PC-3 (cell line): ENCODE results near the gene PITRM1. TPM values are rescaled to one million over a fixed set of nuclear protein-coding genes. Genes with fewer than 3 reads are reported as not detected.

Experiments used
- ATAC-seq: fragments of 200-7000 bp; cut with Tn5 transposase; 2 replicates; pipeline ENCODE4 v1.9.1; 2020; ENCODE audit warnings: mild to moderate bottlenecking, moderate library complexity
- BruUV-seq: library from RNA; stranded (reverse); fragments of 400-500 nt; replicated peaks from 2 replicates; lab custom pipeline; 2021; lab: Mats Ljungman, UMichigan
- CTCF ChIA-PET: fragments of 300-600 bp; sonication (Branson Sonifier 250); formaldehyde crosslinking; loops from one replicate; lab custom pipeline; 2022; ENCODE audit warnings: antibody characterized with exemption; lab: Charles Lee
- POLR2A ChIA-PET: fragments of 300-600 bp; sonication (Branson Sonifier 250); formaldehyde crosslinking; loops from one replicate; lab custom pipeline; 2022; ENCODE audit warnings: antibody characterized with exemption; ENCODE audit not compliant: unreplicated experiment; lab: Charles Lee
- DNase-seq: peaks from one replicate; pipeline ENCODE4 v3.0.0-alpha.2; 2015
- H2AFZ ChIP-seq: fragments of 300-600 bp; sonication (generic); 2 replicates; pipeline ENCODE4 v1.6.0; 2016; ENCODE audit warnings: antibody characterized with exemption, low read length
- H3F3A ChIP-seq: fragments of 300-600 bp; sonication (generic); one replicate; pipeline ENCODE4 v1.6.0; 2017; ENCODE audit warnings: antibody characterized with exemption, low read length, control low read depth, mild to moderate bottlenecking; ENCODE audit not compliant: unreplicated experiment
- H3K27ac ChIP-seq: fragments of 300-600 bp; sonication (generic); 2 replicates; pipeline ENCODE4 v1.5.1; 2016; ENCODE audit warnings: mild to moderate bottlenecking, low read length
- H3K27me3 ChIP-seq: fragments of 300-600 bp; sonication (generic); 2 replicates; pipeline ENCODE4 v1.6.1; 2016; ENCODE audit warnings: low read length, mixed read lengths
- H3K36me3 ChIP-seq: fragments of 300-600 bp; sonication (generic); 2 replicates; pipeline ENCODE4 v1.6.1; 2016; ENCODE audit warnings: low read depth, mixed run types, low read length, mixed read lengths
- H3K4me1 ChIP-seq: fragments of 300-600 bp; sonication (generic); 2 replicates; pipeline ENCODE4 v1.5.1; 2016; ENCODE audit warnings: low read length; ENCODE audit not compliant: insufficient read depth
- H3K4me2 ChIP-seq: fragments of 300-600 bp; sonication (generic); 2 replicates; pipeline ENCODE4 v1.6.0; 2016; ENCODE audit warnings: low read length
- H3K4me3 ChIP-seq: fragments of 300-600 bp; sonication (generic); 2 replicates; pipeline ENCODE4 v1.5.1; 2016; ENCODE audit warnings: mild to moderate bottlenecking, low read length, mixed read lengths
- H3K79me2 ChIP-seq: fragments of 300-600 bp; sonication (generic); 2 replicates; pipeline ENCODE4 v1.6.1; 2017; ENCODE audit warnings: low read length, mixed read lengths
- H3K9ac ChIP-seq: fragments of 300-600 bp; sonication (generic); 2 replicates; pipeline ENCODE4 v1.6.0; 2016; ENCODE audit warnings: mild to moderate bottlenecking, low read length
- H3K9me2 ChIP-seq: fragments of 300-600 bp; sonication (generic); replicated peaks from 2 replicates; pipeline ENCODE4 v1.6.1; 2016; ENCODE audit warnings: mixed run types, low read length, mixed read lengths
- H3K9me3 ChIP-seq: fragments of 300-600 bp; sonication (generic); 2 replicates; pipeline ENCODE4 v1.6.1; 2016; ENCODE audit warnings: low read length, mixed read lengths
- H4K20me1 ChIP-seq: fragments of 300-600 bp; sonication (generic); 2 replicates; pipeline ENCODE4 v1.6.1; 2016; ENCODE audit warnings: low read length, mixed read lengths
- EZH2 ChIP-seq: fragments of 300-600 bp; sonication (generic); IDR thresholded peaks from one replicate; pipeline ENCODE4 v1.6.1; 2017; ENCODE audit warnings: antibody characterized with exemption, mild to moderate bottlenecking, low read length; ENCODE audit not compliant: unreplicated experiment
- EZH2phosphoT487 ChIP-seq: fragments of 300-600 bp; sonication (generic); IDR thresholded peaks from 2 replicates; pipeline ENCODE4 v1.6.1; 2018; ENCODE audit warnings: mild to moderate bottlenecking, antibody characterized with exemption, low read length, borderline replicate concordance
- intact Hi-C: fragments of 100-400 bp; cut with micrococcal nuclease; formaldehyde crosslinking; loops from 2 replicates; pipeline ENCODE4 v1.9.0; 2023
- total RNA-seq: library from RNA; depleted of rRNA; stranded (reverse); fragments of >200 nt; gene quantifications from 2 replicates; pipeline ENCODE4 v1.2.3, GENCODE V29; 2014
- TF ChIP-seq, protein P1 (sequence below): fragments of 300-600 bp; sonication (generic); conservative IDR thresholded peaks from 2 replicates; pipeline ENCODE4 v1.5.1; 2017; ENCODE audit warnings: antibody characterized with exemption, low read depth, mild to moderate bottlenecking, low read length

Gene PITRM1
- total RNA-seq, 1 experiment from 2014 or later = 73.2 TPM

DNA sequence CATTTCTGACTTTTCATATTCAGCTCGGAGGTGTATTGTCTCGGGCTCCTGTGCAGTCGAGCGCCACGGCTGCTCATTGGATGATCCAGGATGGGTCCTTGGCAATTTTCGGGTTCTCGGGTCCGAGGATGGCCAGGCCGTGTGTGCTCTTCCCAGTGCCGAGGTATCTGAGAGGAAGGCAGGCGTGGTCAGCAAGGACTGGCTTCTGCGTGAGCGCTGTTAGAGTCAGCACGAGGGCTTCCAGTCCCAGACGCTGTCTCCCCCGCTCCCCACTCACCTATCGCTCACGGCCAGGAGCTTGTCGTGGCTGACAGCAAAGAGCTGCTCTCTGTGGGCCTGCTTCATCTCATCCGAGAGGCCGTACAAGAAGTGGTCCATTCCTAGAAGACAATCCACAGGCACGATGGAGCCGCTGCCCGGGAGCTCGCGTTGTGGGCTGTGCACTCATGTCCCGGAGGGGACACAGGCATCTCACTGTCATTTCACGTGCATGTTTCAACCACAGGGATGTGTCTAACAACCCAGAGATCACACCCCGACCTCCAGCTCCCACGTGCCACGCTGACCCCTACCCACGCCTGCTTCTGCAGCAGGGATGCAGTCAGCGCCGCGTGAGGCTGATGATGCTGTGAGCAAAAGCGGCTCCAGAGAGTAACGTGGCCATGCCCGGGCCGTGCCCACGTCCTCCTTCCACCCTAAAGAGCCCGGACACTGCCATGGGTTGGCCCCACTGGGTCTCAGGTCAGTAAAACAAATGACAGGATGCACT is 34.4 kb downstream of the PITRM1 start:
- no peak for TF ChIP-seq EZH2
- TF ChIP-seq, protein P1, sequence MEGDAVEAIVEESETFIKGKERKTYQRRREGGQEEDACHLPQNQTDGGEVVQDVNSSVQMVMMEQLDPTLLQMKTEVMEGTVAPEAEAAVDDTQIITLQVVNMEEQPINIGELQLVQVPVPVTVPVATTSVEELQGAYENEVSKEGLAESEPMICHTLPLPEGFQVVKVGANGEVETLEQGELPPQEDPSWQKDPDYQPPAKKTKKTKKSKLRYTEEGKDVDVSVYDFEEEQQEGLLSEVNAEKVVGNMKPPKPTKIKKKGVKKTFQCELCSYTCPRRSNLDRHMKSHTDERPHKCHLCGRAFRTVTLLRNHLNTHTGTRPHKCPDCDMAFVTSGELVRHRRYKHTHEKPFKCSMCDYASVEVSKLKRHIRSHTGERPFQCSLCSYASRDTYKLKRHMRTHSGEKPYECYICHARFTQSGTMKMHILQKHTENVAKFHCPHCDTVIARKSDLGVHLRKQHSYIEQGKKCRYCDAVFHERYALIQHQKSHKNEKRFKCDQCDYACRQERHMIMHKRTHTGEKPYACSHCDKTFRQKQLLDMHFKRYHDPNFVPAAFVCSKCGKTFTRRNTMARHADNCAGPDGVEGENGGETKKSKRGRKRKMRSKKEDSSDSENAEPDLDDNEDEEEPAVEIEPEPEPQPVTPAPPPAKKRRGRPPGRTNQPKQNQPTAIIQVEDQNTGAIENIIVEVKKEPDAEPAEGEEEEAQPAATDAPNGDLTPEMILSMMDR = no peak
- Histone ChIP-seq H2AFZ (no peak overlapping the region), H3K4me3 (no peak overlapping the region), H4K20me1 (no peaks in the 10 kb centered on the region), H3K4me2 (no peak overlapping the region), H3K27ac (no peak overlapping the region), H3K9ac (no peak overlapping the region), H3K4me1 (no peaks in the 10 kb centered on the region), H3K27me3 (no peaks in the 10 kb centered on the region), H3K36me3 (peaks cover 28% of the 10 kb centered on the region), H3K9me2 (no peaks in the 10 kb centered on the region), H3K79me2 (no peaks in the 10 kb centered on the region), H3F3A (no peaks in the 10 kb centered on the region), H3K9me3 (no peaks in the 10 kb centered on the region)
- no peak for DNase-seq
- CTCF ChIA-PET = no interaction called here
- POLR2A ChIA-PET = no interaction called here
- intact Hi-C loops = no loop called here
- BruUV-seq = no TSS peak
- no peak for ATAC-seq

DNA sequence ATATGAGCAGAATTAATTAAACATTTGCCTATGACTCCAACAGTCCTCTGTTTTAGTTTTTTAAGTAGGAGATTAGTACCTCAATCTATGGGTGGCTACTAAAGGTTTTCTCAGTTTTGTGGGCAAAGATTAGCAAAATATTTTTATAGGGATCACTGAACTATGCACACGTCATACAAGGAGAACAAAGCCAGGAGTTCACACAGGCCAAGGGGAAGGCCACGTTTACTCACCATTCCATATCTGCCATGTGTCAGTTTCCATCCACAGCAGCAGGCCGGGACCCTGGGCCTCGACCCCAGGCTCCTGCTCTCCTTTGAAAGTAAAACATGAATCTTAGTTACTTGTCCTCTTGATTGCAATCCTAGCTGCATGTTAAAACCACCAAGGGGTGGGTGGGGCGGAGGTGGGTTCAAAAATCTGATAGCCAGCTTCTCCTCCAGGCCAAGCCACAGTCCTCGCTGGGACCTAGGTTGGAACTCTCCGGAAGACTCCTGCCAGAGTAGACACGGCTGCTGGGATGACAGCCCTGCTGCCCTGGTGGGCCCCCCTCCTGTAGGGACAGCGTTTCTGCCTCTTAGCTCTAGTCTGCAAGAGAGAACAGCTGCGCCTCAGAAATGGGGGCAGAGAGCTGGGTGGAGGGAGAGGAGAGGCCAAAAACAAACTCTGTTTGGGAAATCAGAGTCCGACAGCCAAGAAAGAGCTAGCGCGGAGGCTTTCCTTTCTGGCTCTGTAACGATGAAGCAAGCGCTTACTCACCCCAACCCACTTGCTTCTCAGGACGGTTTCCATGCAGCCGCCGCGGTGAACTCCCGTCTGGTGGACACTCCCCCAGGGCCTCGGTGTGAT is 35.6 kb downstream of the PITRM1 start:
- no peak for TF ChIP-seq EZH2
- no peak for TF ChIP-seq EZH2phosphoT487
- TF ChIP-seq, protein P1 = no peak
- DNase-seq (no peak), ATAC-seq (no peak)
- H4K20me1 ChIP-seq = no peaks in the 10 kb centered on the region
- no peak overlapping the region for H3K4me3 ChIP-seq
- H3K27me3 ChIP-seq = no peaks in the 10 kb centered on the region
- no peak overlapping the region for H3K4me2 ChIP-seq
- H3K4me1 ChIP-seq = no peaks in the 10 kb centered on the region
- no peaks in the 10 kb centered on the region for H3K9me2 ChIP-seq
- no peak overlapping the region for H2AFZ ChIP-seq
- H3F3A ChIP-seq = no peaks in the 10 kb centered on the region
- H3K9ac ChIP-seq = no peak overlapping the region
- no peaks in the 10 kb centered on the region for H3K9me3 ChIP-seq
- intact Hi-C loops = no loop called here
- CTCF ChIA-PET = no interaction called here
- no peak overlapping the region for H3K27ac ChIP-seq
- no TSS peak for BruUV-seq
- no peaks in the 10 kb centered on the region for H3K79me2 ChIP-seq
- POLR2A ChIA-PET = no interaction called here
- H3K36me3 ChIP-seq = peaks cover 28% of the 10 kb centered on the region
